Central memory CD8-positive, alpha-beta T cell (primary cell): ENCODE results near the gene CRISP2.

ENCODE experiments used
- ATAC-seq: fragments of 150-1000 bp; cut with Tn5 transposase; replicated peaks from 2 replicates; pipeline ENCODE4 v1.10.0; 2022; ENCODE audit warnings: mild to moderate bottlenecking, moderate FRiP score, moderate number of reproducible peaks; ENCODE audit not compliant: poor library complexity, severe bottlenecking; ENCODE audit errors: extremely low read depth
- DNase-seq, 2 donors: peaks; one replicate each; pipeline ENCODE4 v3.0.0; 2021; ENCODE audit warnings: low spot score in 2 of 2
- H3K27ac Mint-ChIP-seq: one replicate; pipeline ENCODE4 v1.8.0; 2022; ENCODE audit warnings: low read depth, mild to moderate bottlenecking, moderate library complexity, mixed read lengths
- H3K27me3 Mint-ChIP-seq: one replicate; pipeline ENCODE4 v1.8.0; 2022; ENCODE audit warnings: mixed read lengths
- H3K36me3 Mint-ChIP-seq: one replicate; pipeline ENCODE4 v1.8.0; 2022; ENCODE audit warnings: mild to moderate bottlenecking, moderate library complexity, mixed read lengths; ENCODE audit not compliant: insufficient read depth
- H3K4me1 Mint-ChIP-seq: one replicate; pipeline ENCODE4 v1.8.0; 2022; ENCODE audit warnings: mixed read lengths
- H3K4me3 Mint-ChIP-seq: one replicate; pipeline ENCODE4 v1.8.0; 2022; ENCODE audit warnings: mild to moderate bottlenecking, moderate library complexity, mixed read lengths
- H3K9me3 Mint-ChIP-seq: one replicate; pipeline ENCODE4 v1.8.0; 2022; ENCODE audit warnings: mixed read lengths

Gene CRISP2

GRCh38 chr6:49649988-49650387 is 63.4 kb downstream of the CRISP2 start:
- H3K27ac Mint-ChIP-seq, result no peak overlapping the region
- no peaks in the 10 kb centered on the region for H3K36me3 Mint-ChIP-seq
- H3K4me1 Mint-ChIP-seq, result no peaks in the 10 kb centered on the region
- no peaks in the 10 kb centered on the region for H3K27me3 Mint-ChIP-seq
- DNase-seq (no peak), ATAC-seq (no peak)
- peaks cover 9% of the 10 kb centered on the region for H3K9me3 Mint-ChIP-seq
- H3K4me3 Mint-ChIP-seq, result no peak overlapping the region

GRCh38 chr6:49648036-49648435 is 65.3 kb downstream of the CRISP2 start:
- no peaks in the 10 kb centered on the region for H3K4me1 Mint-ChIP-seq

GRCh38 chr6:49647476-49647875 is 65.9 kb downstream of the CRISP2 start:
- no peaks in the 10 kb centered on the region for H3K27me3 Mint-ChIP-seq
- no peak for DNase-seq
- no peaks in the 10 kb centered on the region for H3K9me3 Mint-ChIP-seq
- H3K4me3 Mint-ChIP-seq, result no peak overlapping the region
- ATAC-seq, result no peak
- H3K4me1 Mint-ChIP-seq, result no peaks in the 10 kb centered on the region
- no peaks in the 10 kb centered on the region for H3K36me3 Mint-ChIP-seq
- H3K27ac Mint-ChIP-seq, result no peak overlapping the region

More at GRCh38 chr6:49648036-49648435, 65.3 kb downstream of the CRISP2 start:
- Mint-ChIP-seq H3K36me3 (no peaks in the 10 kb centered on the region), H3K27ac (no peak overlapping the region), H3K27me3 (no peaks in the 10 kb centered on the region), H3K4me3 (no peak overlapping the region), H3K9me3 (no peaks in the 10 kb centered on the region)
- DNase-seq (no peak), ATAC-seq (no peak)

- H3K27ac Mint-ChIP-seq, result no peak overlapping the region
- H3K27me3 Mint-ChIP-seq, result no peaks in the 10 kb centered on the region
- no peak overlapping the region for H3K4me3 Mint-ChIP-seq
- DNase-seq, result no peak
- H3K36me3 Mint-ChIP-seq, result no peaks in the 10 kb centered on the region
- H3K9me3 Mint-ChIP-seq, result no peaks in the 10 kb centered on the region
- no peaks in the 10 kb centered on the region for H3K4me1 Mint-ChIP-seq
- no peak for ATAC-seq
Measured at GRCh38 chr6:49646942-49647341, 66.4 kb downstream of the CRISP2 start.

GRCh38 chr6:49646130-49646824 is 67.1 kb downstream of the CRISP2 start:
- DNase-seq (no peak), ATAC-seq (no peak)
- Mint-ChIP-seq H3K27ac (no peak overlapping the region), H3K9me3 (no peaks in the 10 kb centered on the region), H3K27me3 (no peaks in the 10 kb centered on the region), H3K4me1 (no peaks in the 10 kb centered on the region), H3K36me3 (no peaks in the 10 kb centered on the region), H3K4me3 (no peak overlapping the region)

- H3K36me3 Mint-ChIP-seq, result no peaks in the 10 kb centered on the region
- H3K4me1 Mint-ChIP-seq, result no peaks in the 10 kb centered on the region
- no peak overlapping the region for H3K27ac Mint-ChIP-seq
- no peaks in the 10 kb centered on the region for H3K27me3 Mint-ChIP-seq
- DNase-seq (no peak), ATAC-seq (no peak)
- no peaks in the 10 kb centered on the region for H3K9me3 Mint-ChIP-seq
- no peak overlapping the region for H3K4me3 Mint-ChIP-seq
Measured at GRCh38 chr6:49645139-49645538, 68.2 kb downstream of the CRISP2 start.
